Activated T-cell treated with anti-CD3 and anti-CD28 coated beads for 48 hours (primary cell): ENCODE measurements around the gene BDKRB2.

Experiments
- DNase-seq: peaks from one replicate; pipeline ENCODE4 v3.0.0-alpha.2; 2020; ENCODE audit warnings: low read depth

BDKRB2 gene

DNA sequence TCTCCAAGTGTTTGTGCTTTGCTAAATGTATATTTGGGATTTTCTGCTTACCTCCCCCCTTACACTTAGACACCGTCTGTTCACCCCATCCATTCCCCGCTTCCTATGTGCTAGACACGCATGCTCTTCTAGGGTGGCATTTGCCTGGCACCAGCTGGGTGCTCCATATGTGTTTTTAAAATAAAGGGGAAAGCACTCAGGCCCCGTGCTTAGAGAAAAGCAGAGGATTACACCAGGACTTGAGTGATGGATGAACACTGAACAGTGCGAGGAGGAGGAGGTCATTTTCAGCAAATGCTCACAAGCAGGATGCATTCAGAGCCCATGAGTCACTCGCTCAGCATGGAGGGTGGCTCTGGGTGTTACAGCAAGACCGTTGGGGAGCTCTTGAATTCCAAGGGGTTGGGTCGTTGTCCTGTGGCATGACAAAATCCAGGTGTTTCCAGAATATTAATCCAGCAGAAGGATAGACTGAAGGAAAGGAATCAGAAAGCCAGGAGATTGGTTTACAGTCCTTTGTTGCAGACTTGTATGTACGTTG lies 48.4 kb downstream of the BDKRB2 start:
- no peak for DNase-seq

DNA sequence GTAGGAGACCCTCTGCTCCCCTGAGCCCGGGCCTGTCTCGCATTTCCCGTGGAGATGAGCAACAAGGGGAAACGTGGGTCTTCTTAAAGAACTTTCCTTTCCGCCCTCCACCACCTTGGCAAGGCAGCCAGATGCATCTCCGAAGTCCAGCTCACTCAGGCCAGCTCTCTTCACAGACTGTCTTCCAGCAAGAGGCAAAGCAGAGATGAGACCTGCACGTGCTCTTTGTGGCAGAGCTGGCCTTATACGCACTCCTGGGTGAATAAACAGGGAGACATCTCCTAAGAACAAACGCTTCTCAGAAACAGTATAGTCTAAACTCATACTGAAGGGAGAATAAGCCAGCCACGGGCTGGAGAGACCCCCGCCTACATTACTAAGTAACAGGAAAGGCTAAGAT lies 50.0 kb downstream of the BDKRB2 start:
- DNase-seq = no peak

DNA sequence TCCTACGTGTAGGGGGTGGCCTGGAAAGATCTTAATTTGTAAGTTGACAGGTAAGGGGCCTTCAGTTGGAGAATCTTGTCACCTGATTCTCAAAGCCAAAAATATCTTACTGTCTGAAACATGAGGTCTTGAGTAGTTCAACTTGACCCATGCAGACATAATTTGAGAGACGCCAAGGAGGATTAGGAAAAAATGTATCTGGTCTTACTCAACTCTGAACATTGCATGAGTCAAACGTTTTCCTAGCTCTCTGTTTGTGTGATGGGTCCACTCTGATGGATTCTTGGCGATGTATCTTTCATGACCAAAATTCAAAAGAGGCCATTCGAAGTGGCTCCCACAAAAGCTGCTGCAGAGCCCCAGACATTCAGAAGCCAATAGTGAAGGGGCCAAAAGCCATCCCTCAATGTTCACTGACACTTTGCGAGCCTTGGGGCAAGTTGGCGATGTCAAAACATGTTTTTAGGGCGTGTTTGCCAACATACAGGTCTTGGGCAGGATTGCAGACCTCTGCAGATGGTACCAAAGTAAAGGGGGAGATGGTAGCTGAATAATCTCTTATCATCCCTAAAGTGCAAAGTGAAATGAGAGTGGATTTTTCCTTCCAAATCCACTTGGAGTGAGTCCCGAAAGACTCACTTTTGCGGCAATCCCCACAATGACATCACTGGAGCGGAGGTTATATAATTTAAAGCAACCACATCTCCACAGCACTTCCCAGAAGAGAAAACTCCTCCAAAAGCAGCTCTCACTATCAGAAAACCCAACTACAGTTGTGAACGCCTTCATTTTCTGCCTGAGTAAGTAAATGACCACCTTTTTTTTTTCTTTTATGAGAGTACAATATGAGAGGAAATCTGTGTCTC lies 51.1 kb downstream of the BDKRB2 start, which contains the start of gene BDKRB1:
BDKRB1 (plus strand) TSS at position 710 of the 866 bp plus-strand sequence. CDS start 7,473 bp downstream, outside the sequence.
- no peak for DNase-seq

DNA sequence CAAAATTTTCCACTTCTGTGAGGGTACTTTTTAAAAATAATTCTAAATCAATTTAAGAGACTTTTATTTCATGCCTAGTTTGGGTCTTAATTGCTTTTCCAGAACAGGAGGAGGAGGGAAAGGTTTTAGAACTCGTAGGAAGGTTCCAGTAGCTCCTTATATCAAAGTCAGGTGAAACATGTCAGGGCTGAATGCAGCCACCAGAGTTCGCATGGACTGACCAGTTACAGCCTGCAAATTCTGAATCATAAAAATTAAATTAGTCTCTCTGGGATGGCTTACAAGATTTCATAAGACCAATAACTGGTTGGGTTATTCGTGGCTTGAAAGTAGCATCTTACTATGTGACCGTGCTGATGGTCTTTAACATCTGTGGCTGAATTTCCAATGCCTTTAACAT lies 51.8 kb downstream of the BDKRB2 start:
- DNase-seq = no peak

DNA sequence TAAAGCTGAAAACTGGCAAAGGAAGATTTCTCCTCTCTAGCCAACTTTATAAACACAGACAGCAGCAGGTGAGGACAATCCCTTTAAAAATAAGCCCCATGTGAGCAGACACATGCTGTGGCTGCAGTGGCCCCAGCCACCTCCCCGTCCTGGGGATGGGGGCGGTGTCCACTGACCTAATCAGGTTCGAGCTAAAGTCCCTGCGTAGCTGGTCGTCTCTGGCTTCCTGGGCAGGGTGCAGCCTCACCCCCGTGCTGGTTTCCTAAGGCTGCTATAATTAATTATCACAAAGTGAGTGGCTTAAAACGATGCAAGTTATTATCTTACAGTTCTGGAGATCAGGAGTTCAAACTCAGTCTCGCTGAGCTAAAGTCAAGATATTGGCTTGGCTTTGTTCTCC lies 52.4 kb downstream of the BDKRB2 start:
- DNase-seq = no peak

DNA sequence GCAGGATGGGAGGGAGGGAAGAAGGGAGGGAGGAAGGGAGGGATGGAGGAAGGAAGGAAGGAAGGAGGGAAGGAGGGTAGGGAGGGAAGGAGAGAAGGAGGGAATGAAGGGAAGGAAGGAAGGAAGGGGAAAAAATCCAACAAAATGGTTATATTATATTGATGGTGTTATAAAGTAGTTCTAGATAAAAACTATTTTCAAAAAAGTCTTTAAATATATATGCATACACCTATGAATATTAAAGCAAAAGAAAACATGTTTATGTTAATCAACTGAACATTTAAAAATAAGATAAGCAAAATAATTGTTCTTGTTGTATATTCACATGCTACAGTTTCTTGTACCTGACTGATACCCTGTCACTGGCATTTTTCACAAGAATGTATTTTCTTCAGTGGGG lies 53.3 kb downstream of the BDKRB2 start:
- no peak for DNase-seq

DNA sequence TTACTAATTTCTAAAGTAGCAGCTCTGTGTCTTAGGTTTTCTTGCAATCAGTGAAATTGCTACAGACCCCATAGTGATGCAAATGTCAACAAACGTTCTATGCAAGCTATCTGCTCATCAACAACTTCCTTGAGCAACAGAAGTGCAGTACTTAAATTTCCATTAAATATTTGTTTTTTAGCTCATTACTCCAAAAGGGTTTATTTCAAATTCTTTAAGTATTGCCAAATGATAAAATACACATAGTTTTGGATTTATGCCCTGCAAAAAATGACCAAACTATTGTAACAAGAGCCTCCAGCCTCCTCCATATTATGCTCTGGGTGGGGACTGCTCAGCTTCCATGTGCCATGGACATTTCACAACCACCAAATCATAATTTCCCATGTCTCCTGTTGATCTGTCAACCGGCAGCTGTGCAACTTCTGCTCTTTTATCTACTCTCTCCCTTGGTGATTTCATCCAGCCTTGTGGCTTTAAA lies 55.7 kb downstream of the BDKRB2 start:
- DNase-seq = no peak

DNA sequence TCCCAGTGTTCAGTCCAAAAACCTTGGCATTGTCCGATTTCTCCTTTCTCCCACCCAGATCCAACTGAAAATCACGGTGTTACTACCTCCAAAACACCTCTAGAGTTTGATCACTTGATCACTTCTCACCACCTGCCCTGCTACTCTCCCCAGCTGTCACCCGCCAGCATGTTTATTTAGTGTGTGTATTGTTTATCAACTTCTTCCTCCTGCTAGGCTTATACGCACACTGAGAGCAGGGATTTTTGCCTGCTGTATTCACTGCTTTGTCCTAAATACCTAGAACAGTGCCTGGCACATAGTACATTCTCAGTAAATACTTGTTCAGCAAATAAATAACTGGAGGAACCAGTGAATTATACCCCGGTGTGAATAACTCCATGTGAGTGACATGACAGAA lies 56.4 kb downstream of the BDKRB2 start:
- DNase-seq = no peak

DNA sequence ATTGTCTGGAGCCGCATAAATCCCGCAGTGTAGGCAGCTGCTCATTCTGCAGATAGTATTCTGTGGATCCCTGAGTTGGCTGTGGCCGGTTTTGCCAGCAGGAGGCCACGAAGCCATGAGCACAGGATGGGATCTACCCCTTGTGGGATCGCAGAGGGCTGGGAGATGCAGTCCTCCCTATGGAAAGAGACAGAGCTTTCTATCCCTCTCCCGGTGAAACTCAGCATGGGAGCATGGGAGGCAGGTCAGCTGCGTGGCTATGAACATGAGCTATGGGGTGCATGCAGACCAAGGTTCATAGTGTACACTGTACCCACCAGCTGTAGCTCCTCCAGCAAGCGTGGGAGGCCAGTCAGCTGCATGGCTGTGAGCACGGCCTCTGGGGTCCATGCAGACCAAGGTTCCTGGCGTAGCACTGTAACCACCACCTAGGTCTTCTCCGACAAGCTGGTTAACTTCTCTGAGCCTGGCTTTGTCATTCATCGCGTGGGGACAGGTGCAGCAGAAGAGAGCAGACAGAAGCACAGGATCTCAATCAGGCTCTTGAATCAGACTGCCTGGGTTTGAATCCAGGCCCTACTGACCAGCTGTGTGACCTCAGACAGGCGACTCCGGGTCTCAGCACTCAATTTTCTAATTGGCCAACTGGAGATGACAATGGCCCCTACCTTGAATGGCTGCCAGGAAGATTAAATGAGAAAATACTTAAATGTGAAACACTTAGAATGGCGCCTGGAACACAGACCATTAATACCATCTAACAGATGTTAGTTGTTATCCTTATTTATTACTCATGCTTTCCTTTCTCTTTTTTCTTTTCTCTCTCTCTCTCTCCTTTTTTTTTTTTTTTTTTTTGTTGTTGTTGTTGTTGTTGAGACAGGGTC lies 57.4 kb downstream of the BDKRB2 start:
- no peak for DNase-seq

DNA sequence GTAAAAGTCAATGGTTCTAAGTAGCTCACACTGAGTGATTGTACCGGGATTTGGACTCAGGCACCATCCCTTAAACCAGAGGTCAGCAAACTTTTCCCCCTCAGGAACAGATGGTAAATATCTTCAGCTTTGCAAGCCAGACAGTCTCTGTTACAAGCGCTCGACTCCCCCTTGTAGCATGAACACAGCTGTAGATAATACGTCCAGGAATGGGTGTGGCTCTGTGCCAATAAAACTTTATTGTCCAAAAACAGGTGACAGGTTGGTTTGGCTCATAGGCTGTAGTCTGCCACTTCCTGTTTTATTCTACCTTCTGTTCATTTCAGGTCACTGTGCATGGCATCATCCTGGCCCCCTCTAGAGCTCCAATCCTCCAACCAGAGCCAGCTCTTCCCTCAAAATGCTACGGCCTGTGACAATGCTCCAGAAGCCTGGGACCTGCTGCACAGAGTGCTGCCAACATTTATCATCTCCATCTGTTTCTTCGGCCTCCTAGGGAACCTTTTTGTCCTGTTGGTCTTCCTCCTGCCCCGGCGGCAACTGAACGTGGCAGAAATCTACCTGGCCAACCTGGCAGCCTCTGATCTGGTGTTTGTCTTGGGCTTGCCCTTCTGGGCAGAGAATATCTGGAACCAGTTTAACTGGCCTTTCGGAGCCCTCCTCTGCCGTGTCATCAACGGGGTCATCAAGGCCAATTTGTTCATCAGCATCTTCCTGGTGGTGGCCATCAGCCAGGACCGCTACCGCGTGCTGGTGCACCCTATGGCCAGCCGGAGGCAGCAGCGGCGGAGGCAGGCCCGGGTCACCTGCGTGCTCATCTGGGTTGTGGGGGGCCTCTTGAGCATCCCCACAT lies 58.9 kb downstream of the BDKRB2 start:
- DNase-seq = no peak

DNA sequence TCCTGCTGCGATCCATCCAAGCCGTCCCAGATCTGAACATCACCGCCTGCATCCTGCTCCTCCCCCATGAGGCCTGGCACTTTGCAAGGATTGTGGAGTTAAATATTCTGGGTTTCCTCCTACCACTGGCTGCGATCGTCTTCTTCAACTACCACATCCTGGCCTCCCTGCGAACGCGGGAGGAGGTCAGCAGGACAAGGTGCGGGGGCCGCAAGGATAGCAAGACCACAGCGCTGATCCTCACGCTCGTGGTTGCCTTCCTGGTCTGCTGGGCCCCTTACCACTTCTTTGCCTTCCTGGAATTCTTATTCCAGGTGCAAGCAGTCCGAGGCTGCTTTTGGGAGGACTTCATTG lies 59.5 kb downstream of the BDKRB2 start:
- DNase-seq = no peak

DNA sequence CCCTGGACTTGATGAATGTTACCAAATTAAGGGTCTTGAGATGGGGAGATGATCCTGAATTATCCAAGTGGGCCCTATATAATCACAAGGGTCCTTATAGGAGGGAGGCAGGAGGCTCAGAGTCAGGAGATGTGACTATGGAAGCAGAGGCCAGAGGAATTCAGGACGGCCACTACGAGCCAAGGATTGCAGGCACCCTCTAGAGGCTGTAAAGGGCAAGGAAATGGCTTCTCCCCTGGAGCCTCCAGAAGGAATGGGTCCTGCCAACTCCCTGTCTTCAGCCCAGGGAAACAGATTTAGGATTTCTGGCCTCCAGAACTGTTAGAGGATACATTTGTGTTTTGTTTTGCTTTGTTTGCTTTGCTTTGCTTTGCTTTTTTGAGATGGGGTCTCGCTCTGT lies 60.2 kb downstream of the BDKRB2 start:
- DNase-seq = no peak

DNA sequence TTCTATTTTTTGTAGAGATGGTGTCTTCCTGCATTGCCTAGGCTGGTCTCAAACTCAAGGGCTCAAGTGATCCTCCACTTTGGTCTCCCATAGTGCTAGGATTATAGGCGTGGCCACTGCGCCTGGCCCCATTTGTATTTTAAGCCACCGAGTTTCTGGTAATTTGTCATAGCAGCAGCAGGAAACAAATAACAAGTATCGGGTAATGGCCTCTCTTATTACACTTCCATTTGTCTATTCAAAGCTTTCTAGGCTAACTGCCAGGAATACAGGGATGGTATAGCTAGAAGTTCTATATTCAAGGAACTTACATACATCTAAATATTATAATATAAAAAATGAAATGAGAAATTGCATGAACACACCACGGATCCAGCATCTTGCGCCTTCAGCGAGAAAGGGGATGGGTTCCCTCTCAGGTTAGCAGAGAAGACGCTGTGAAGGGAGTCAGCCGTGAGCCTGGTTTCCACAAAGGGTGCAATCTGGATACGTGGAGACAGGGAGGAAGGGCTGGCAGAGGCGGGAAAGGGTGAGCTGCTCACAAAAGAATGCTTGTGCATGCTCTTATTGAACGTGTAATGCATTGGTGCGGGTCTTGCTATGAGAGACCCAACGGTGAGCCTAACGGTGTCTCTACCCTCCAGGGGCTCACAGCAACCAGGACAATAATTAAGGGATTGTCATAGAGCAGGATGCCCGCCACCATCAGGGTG lies 60.9 kb downstream of the BDKRB2 start:
- no peak for DNase-seq

DNA sequence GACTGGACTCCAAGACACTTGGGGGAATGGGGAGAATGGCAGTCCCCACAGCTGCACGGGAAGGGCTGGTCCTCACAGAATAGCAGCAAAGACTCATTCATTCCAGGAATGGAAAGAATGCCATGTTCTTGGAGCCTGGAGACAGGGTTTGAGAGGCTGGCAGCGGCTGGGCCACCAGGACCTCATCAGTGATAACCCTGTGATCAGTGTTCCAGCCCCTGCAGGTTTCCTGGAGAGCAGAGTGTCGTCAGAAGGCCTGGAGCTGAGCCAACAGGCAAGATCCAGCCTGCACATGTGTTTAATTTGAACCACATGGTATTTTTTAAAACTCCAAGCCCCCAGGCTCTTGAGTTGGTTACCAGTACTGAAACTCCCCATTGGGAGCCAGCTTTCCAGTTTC lies 62.7 kb downstream of the BDKRB2 start:
- no peak for DNase-seq

DNA sequence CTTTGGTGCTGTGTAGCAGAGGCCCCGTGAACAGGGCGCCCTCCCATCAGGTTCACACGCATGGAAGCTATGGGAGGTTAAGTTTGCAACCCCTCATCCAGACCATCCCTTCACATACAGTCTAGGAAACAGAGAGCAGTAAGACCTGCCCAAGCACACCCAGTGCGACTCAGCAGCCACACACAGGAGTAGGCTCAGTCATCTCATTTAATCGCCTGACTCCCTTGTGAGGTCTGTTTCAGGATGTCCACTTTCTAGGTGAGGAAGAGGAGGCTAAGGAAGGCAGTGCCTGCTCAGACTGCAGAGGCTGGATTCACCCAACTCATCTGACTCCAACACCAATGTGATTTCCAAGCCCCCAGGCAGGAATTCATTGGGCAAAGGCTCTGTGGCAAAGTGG lies 63.3 kb downstream of the BDKRB2 start:
- no peak for DNase-seq

DNA sequence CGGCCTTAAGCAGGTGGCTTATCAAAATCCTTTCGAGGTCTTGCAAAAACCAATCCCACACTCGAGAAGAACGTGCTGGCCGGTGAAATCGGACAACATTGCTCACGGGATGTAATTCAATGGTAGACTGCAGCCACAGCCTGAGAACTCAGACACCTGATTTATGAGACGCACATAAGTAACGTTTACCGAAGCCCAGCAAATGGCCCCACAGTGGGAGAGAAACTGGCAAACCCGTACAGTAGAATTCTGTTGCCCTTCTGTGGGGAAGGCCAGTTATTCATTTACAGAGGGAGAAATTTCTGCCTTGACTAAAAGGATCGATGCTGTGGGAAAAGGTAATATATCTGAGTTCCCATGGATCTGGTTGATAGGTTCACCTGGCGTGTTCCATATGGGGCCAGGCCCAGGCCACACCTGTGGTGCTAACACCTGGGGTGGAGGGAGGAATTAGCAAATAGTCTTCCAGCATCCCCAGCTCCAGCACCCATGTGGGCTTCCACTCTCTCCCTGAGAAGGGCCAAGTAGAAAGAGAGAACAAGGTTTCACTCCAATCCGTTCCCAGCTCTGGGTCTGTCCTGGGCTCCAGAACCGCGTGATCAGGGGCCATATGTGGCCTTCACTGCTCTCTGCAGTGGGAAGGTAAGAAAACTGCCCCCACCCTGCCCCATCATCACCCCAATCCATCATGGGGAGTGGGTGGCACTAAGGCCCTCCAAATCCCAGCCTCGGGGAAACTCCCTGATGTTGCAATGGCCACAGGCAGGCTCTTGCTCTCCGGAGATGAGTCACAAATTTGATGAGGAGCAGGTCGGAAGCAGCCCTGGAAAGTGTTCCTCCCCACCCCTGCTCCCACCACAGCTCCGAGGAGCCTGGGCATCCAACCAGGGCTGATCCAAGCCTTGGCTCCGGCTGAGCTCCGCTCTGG lies 64.1 kb downstream of the BDKRB2 start:
- DNase-seq = no peak

DNA sequence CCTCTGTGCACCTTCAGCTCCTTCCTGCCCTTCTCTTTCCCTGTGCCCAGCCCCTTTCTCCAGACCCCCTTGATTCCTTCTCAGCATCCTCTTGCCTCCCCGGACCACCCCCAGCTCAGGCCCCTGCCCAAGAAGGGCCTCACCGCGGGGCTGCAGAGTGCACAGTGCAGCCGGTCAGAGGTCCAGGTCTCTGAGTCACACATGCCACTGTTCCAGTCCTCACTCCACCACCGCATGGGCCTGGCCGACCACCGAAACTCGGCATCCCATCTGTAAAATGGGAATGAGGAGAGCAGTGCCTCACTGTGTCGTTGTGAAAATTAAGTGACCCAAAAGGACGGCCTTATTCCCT lies 64.7 kb downstream of the BDKRB2 start:
- DNase-seq = no peak

DNA sequence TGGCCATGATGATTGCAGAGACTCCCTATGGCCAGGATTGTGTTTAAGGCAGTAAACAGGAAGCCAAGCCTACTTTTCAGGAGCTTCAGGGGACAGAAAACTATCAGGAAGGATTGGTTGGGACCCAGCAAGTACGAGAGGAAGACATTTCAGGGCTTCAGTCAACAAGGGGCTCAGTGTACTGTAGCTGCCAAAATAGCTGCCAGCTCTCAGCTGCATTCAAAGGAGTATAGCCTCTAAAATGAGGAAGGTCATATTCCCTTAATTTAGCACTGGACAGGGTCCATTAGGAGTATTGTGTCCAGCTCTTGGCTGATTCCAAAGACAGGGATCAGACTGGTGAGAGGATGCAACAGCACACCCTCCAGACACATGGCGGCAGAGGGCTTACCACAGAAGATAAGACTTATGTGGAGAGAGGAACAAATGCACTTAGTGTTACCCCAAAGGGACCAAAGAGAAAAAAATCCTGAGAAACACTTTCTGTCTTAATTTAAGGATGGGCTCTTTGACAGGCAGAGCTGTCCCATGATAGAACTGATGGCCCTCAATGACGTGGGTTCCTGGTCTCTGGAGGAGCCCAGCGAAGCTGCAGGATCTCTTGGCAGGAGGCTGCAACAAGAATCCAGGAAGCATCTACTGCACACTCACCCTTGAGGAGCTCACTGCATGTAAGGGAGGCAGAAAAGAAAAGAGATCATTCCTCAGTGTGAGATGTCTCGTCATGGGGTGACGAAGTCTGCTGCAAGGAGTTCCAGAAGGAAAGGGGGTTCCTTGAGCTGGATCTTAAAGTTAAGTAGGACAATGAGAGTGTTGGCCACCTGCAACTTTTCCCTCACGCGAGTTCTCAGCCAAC lies 66.2 kb downstream of the BDKRB2 start:
- no peak for DNase-seq

DNA sequence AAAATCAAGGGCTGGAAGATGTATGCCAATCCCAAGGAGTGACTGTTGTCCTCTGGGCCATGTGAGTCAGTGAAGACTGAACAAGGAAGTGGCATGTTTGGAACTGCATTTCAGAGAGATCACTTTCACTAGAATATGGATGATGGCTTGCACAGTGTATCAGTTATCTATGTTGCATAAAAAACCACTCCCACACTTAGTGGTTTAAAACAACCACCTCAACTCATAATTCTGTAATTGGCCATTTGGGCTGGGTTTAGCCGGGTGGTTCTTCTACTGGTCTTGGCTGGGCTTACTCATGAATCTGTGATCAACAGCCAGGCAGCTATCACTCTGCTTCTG lies 66.8 kb downstream of the BDKRB2 start:
- no peak for DNase-seq
